ENCODE data around the gene GRIN2A. TPM values are rescaled to one million over a fixed set of nuclear protein-coding genes. Genes with fewer than 3 reads are reported as not detected.
A peak's percentile ranks its signal among the peaks of the same experiment; 100 is the strongest.

The GRIN2A gene
- total RNA-seq, 4 donors from 2014 or later = 0.19 to 0.56 (median 0.35) TPM

DNA sequence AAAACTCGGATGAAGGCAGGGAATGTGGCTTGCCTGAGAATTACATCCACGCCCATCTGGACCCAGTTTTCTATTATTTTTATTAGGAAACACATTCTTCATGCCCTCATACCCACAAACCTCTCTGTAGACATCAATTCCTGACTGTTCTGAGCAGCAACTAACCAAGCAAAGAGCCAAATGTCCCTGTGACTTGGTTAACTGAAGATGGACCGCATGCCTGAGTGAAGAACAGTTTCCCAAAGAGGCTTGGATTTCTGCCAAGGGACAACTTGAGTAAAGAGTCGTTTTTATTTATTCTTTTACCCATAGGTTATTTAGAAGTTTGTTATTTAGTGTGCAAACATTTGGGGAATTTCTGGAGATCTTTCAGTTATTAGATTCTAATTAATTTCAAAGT lies 259.8 kb downstream of the GRIN2A start:
- no peak overlapping the region for H3K27ac ChIP-seq
- H3K4me3 ChIP-seq = no peak overlapping the region
- no peaks in the 10 kb centered on the region for H3K36me3 ChIP-seq
- no peaks in the 10 kb centered on the region for H3K27me3 ChIP-seq
- TF ChIP-seq, protein P1, sequence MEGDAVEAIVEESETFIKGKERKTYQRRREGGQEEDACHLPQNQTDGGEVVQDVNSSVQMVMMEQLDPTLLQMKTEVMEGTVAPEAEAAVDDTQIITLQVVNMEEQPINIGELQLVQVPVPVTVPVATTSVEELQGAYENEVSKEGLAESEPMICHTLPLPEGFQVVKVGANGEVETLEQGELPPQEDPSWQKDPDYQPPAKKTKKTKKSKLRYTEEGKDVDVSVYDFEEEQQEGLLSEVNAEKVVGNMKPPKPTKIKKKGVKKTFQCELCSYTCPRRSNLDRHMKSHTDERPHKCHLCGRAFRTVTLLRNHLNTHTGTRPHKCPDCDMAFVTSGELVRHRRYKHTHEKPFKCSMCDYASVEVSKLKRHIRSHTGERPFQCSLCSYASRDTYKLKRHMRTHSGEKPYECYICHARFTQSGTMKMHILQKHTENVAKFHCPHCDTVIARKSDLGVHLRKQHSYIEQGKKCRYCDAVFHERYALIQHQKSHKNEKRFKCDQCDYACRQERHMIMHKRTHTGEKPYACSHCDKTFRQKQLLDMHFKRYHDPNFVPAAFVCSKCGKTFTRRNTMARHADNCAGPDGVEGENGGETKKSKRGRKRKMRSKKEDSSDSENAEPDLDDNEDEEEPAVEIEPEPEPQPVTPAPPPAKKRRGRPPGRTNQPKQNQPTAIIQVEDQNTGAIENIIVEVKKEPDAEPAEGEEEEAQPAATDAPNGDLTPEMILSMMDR (IDR thresholded peaks at IDR 0.05) = no peak
- no peak for TF ChIP-seq POLR2A (IDR thresholded peaks at IDR 0.05)
- 48 to 56% methylated on average over 4 of the region's 4 CpGs for WGBS, 2 donors
- H3K9me3 ChIP-seq = no peaks in the 10 kb centered on the region
- H3K4me1 ChIP-seq = no peaks in the 10 kb centered on the region
- DNase-seq = no peak
- intact Hi-C loops (cut with DNase I) = no loop called here

- TF ChIP-seq POLR2A (IDR thresholded peaks at IDR 0.05) = no peak
- TF ChIP-seq, protein P1 (IDR thresholded peaks at IDR 0.05) = no peak
- H3K4me1 ChIP-seq = no peaks in the 10 kb centered on the region
- H3K27me3 ChIP-seq = no peaks in the 10 kb centered on the region
- H3K9me3 ChIP-seq = no peaks in the 10 kb centered on the region
- no peak overlapping the region for H3K4me3 ChIP-seq
- no peak overlapping the region for H3K27ac ChIP-seq
- no peaks in the 10 kb centered on the region for H3K36me3 ChIP-seq
- no peak for DNase-seq
- intact Hi-C loops (cut with DNase I) = no loop called here
- 84 to 92% methylated on average over 1 of the region's 1 CpG for WGBS, 2 donors
Measured at GRCh38 chr16:9921997-9922396, 260.2 kb downstream of the GRIN2A start.

GRCh38 chr16:9919460-9919859 lies 262.8 kb downstream of the GRIN2A start:
- WGBS, 2 donors = 70 to 73% methylated on average over 3 of the region's 3 CpGs
- Histone ChIP-seq H3K27me3 (no peaks in the 10 kb centered on the region), H3K36me3 (no peaks in the 10 kb centered on the region), H3K9me3 (no peaks in the 10 kb centered on the region), H3K27ac (no peak overlapping the region), H3K4me1 (no peaks in the 10 kb centered on the region), H3K4me3 (no peak overlapping the region)
- DNase-seq = no peak
- no peak for TF ChIP-seq POLR2A (IDR thresholded peaks at IDR 0.05)
- TF ChIP-seq, protein P1 (IDR thresholded peaks at IDR 0.05) = no peak
- intact Hi-C loops (cut with DNase I) = no loop called here

GRCh38 chr16:9917691-9918090 lies 264.5 kb downstream of the GRIN2A start:
- WGBS, 2 donors = 74 to 81% methylated on average over 6 of the region's 6 CpGs
- Histone ChIP-seq H3K27ac (no peak overlapping the region), H3K27me3 (no peaks in the 10 kb centered on the region), H3K36me3 (no peaks in the 10 kb centered on the region), H3K4me1 (no peaks in the 10 kb centered on the region), H3K4me3 (no peak overlapping the region), H3K9me3 (no peaks in the 10 kb centered on the region)
- no peak for TF ChIP-seq POLR2A (IDR thresholded peaks at IDR 0.05)
- TF ChIP-seq, protein P1 (IDR thresholded peaks at IDR 0.05) = no peak
- no peak for DNase-seq
- intact Hi-C loops (cut with DNase I) = no loop called here

GRCh38 chr16:9913604-9914326 lies 268.5 kb downstream of the GRIN2A start:
- H3K4me3 ChIP-seq = no peak overlapping the region
- intact Hi-C loops (cut with DNase I) = no loop called here
- H3K36me3 ChIP-seq = no peaks in the 10 kb centered on the region
- H3K4me1 ChIP-seq = no peaks in the 10 kb centered on the region
- no peaks in the 10 kb centered on the region for H3K27me3 ChIP-seq
- H3K27ac ChIP-seq = peak overlapping the region in 1 of 4 donors; percentile 1
- H3K9me3 ChIP-seq = no peaks in the 10 kb centered on the region
- DNase-seq = no peak
- WGBS, 2 donors = 27 to 41% methylated on average over 5 of the region's 5 CpGs
- TF ChIP-seq POLR2A (IDR thresholded peaks at IDR 0.05) = no peak
- TF ChIP-seq, protein P1 (IDR thresholded peaks at IDR 0.05) = no peak
